ENCODE results near the gene MGP. TPM values are rescaled to one million over a fixed set of nuclear protein-coding genes. Genes with fewer than 3 reads are reported as not detected.

The MGP gene
- total and polyA plus RNA-seq, 2 experiments from 2014 or later = 0.60 TPM; not detected in 1

- TF ChIP-seq ZNF462 (CRISPR knock-in tag; IDR thresholded peaks at IDR 0.05) (no peak), EZH2 (IDR thresholded peaks at IDR 0.05; ENCODE audit: low read depth, unreplicated experiment) (no peak)
These were observed 34.6 kb downstream of the MGP start (continued) for GRCh38 chr12:14850929-14851663.

- peaks cover 13% of the 10 kb centered on the region; the same call in 1 of the 2 replicates for H3K4me1 ChIP-seq (ENCODE audit: insufficient read depth)
- no peaks in the 10 kb centered on the region for H3K36me3 Mint-ChIP-seq (ENCODE audit: low read depth)
- DNase-seq (ENCODE audit: low spot score) = no peak
- no peak overlapping the region for H3K27ac Mint-ChIP-seq
- no peaks in the 10 kb centered on the region for H3K9me2 ChIP-seq (ENCODE audit: insufficient read depth)
- no peaks in the 10 kb centered on the region for H3K27me3 ChIP-seq (ENCODE audit: insufficient read depth)
- H2AFZ ChIP-seq = no peak overlapping the region
- no peak overlapping the region for H3K4me2 ChIP-seq
- H3K36me3 ChIP-seq (ENCODE audit: insufficient read depth) = no peaks in the 10 kb centered on the region
- peaks cover 3% of the 10 kb centered on the region for H3K27me3 Mint-ChIP-seq (ENCODE audit: insufficient read depth, low read depth, poor library complexity)
- H3K9me3 Mint-ChIP-seq = no peaks in the 10 kb centered on the region
- no peaks in the 10 kb centered on the region for H4K20me1 ChIP-seq (replicated peaks; ENCODE audit: insufficient read depth)
- H3K4me1 Mint-ChIP-seq = peaks cover 11% of the 10 kb centered on the region
- no peak for ATAC-seq
- no peak overlapping the region for H3K4me3 Mint-ChIP-seq
- H3K4me3 ChIP-seq = no peak overlapping the region
- no peak overlapping the region for H3K27ac ChIP-seq (ENCODE audit: low read depth)
- no peaks in the 10 kb centered on the region for H3F3A ChIP-seq (replicated peaks; ENCODE audit: low read depth)
- H3K79me2 ChIP-seq (replicated peaks; ENCODE audit: insufficient read depth) = no peaks in the 10 kb centered on the region
- TF ChIP-seq REST (IDR thresholded peaks at IDR 0.05; ENCODE audit: unreplicated experiment) = no peak
- TF ChIP-seq EZH2phosphoT487 (IDR thresholded peaks at IDR 0.05; ENCODE audit: unreplicated experiment) = no peak
- no peak for TF ChIP-seq POLR2AphosphoS5 (IDR thresholded peaks at IDR 0.05; ENCODE audit: low read depth)
These were observed 36.0 kb downstream of the MGP start for GRCh38 chr12:14849661-14850060.

Data from GM23338 (cell line).